ENCODE data around the gene CDS1. TPM values are rescaled to one million over a fixed set of nuclear protein-coding genes. Genes with fewer than 3 reads are reported as not detected.

Gene CDS1
- total and polyA plus RNA-seq, 10 of the 15 experiments (the other 5 are each of a cell fraction or from before 2014, with no cell fraction given), result 0.03 TPM; not detected in 8

DNA sequence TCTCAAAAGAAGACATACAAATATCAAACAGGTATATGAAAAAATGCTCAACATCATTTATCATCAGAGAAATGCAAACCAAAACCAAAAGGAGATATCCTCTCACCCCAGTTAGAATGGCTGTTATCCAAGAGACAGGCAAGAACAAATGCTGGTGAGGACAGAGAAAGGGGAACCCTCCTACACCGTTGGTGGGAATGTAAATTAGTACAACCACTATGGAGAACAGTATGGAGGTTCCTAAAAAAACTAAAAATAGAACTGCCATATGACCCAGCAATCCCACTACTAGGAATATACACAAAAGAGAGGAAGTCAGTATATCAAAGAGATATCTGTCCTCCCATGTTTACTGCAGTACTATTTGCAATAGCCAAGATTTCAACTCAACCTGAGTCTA is 83.5 kb downstream of the CDS1 start:
- ChIA-PET CTCF (no interaction called here), RAD21 (ENCODE audit: unreplicated experiment) (no interaction called here), SMC1A (ENCODE audit: uncharacterized antibody, unreplicated experiment) (no interaction called here), POLR2A (no interaction called here)
- TF ChIP-seq CREM (IDR thresholded peaks at IDR 0.05; ENCODE audit: low read depth) (no peak), PML (IDR thresholded peaks at IDR 0.05; ENCODE audit: low read length) (no peak), POU2F2 (IDR thresholded peaks at IDR 0.05; ENCODE audit: borderline replicate concordance, low read depth, low read length) (no peak), RAD51 (IDR thresholded peaks at IDR 0.05) (no peak), CHD2 (IDR thresholded peaks at IDR 0.05; ENCODE audit: borderline replicate concordance, low read depth, low read length) (no peak), CHD1 (IDR thresholded peaks at IDR 0.05; ENCODE audit: low read depth, low read length) (no peak), CBX3 (IDR thresholded peaks at IDR 0.05; ENCODE audit: borderline replicate concordance, low read depth) (no peak)
- Histone ChIP-seq H3K4me2 (ENCODE audit: control insufficient read depth, insufficient read depth) (no peak overlapping the region), H3K36me3 (ENCODE audit: control insufficient read depth in 2 of 2, insufficient read depth in 2 of 2, low read length in 1 of 2) (no peaks in the 10 kb centered on the region), H3K4me3 (no peak overlapping the region), H3K79me2 (ENCODE audit: control insufficient read depth, insufficient read depth, low read length) (no peaks in the 10 kb centered on the region), H3K9me3 (replicated peaks; ENCODE audit: control insufficient read depth, insufficient read depth, low read length) (no peaks in the 10 kb centered on the region), H3K27me3 (replicated peaks in 1 of 2; ENCODE audit: control insufficient read depth in 2 of 2, insufficient read depth in 2 of 2, low read length in 1 of 2) (no peaks in the 10 kb centered on the region), H3K27ac (ENCODE audit: control insufficient read depth, insufficient read depth) (no peak overlapping the region), H2AFZ (ENCODE audit: control insufficient read depth, low read depth, low read length) (no peak overlapping the region), H3K4me1 (ENCODE audit: control insufficient read depth, insufficient read depth, low read length) (no peaks in the 10 kb centered on the region), H3K9ac (ENCODE audit: control insufficient read depth, insufficient read depth, low read length) (no peak overlapping the region), H4K20me1 (ENCODE audit: control insufficient read depth, insufficient read depth) (no peaks in the 10 kb centered on the region)
- DNase-seq (ENCODE audit: low read depth, low spot score) (no peak), ATAC-seq (no peak), FAIRE-seq (no peak)
- in situ Hi-C loops (cut with MboI) (no loop called here), intact Hi-C loops (cut with micrococcal nuclease; ENCODE audit: unreplicated experiment) (no loop called here)
- no TSS peak for BruUV-seq (replicated peaks)
- WGBS (ENCODE audit: insufficient coverage, insufficient replicate concordance, low lambda C conversion rate, missing lambda C conversion rate), result 0% methylated on average over 1 of the region's 1 CpG

DNA sequence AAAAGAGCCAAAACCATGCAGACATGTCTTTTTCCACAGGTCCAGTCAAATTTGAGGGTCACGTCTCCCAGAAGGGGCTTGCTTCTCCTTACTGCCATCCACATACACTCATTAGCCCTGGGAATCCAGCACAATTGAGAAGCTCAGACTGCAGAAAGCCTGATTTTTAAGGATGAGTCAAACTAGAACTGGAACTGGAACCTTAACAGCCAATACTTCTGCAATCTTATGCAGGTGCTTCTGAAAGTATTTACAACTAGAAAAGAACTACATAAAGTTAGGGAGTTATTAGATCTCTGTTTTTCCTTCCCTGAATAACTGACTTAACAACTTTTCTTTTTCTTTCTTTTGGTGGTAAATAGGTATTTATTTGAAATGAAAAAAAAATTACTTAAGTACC is 86.3 kb downstream of the CDS1 start:
- 0% methylated on average over 1 of the region's 1 CpG for WGBS (ENCODE audit: insufficient coverage, insufficient replicate concordance, low lambda C conversion rate, missing lambda C conversion rate)
- POLR2A ChIA-PET, result no interaction called here
- Histone ChIP-seq H3K4me2 (ENCODE audit: control insufficient read depth, insufficient read depth) (no peak overlapping the region), H3K9me3 (replicated peaks; ENCODE audit: control insufficient read depth, insufficient read depth, low read length) (no peaks in the 10 kb centered on the region), H2AFZ (ENCODE audit: control insufficient read depth, low read depth, low read length) (no peak overlapping the region), H3K27me3 (replicated peaks in 1 of 2; ENCODE audit: control insufficient read depth in 2 of 2, insufficient read depth in 2 of 2, low read length in 1 of 2) (no peaks in the 10 kb centered on the region), H4K20me1 (ENCODE audit: control insufficient read depth, insufficient read depth) (no peaks in the 10 kb centered on the region), H3K4me3 (no peak overlapping the region), H3K9ac (ENCODE audit: control insufficient read depth, insufficient read depth, low read length) (no peak overlapping the region), H3K79me2 (ENCODE audit: control insufficient read depth, insufficient read depth, low read length) (no peaks in the 10 kb centered on the region), H3K27ac (ENCODE audit: control insufficient read depth, insufficient read depth) (no peak overlapping the region), H3K4me1 (ENCODE audit: control insufficient read depth, insufficient read depth, low read length) (no peaks in the 10 kb centered on the region), H3K36me3 (ENCODE audit: control insufficient read depth in 2 of 2, insufficient read depth in 2 of 2, low read length in 1 of 2) (no peaks in the 10 kb centered on the region)
- intact Hi-C loops (cut with micrococcal nuclease; ENCODE audit: unreplicated experiment) (no loop called here), in situ Hi-C loops (cut with MboI) (no loop called here)
- no peak for FAIRE-seq
- BruUV-seq (replicated peaks), result no TSS peak
- no peak for DNase-seq (ENCODE audit: low read depth, low spot score)
- no peak for ATAC-seq
- RAD21 ChIA-PET (ENCODE audit: unreplicated experiment), result interaction anchor here (1.4 kb wide), 1 partner anchor 302 kb away, joined by 3 read pairs; no protein-coding TSS in a partner anchor
- CTCF ChIA-PET, result no interaction called here
- SMC1A ChIA-PET (ENCODE audit: uncharacterized antibody, unreplicated experiment), result no interaction called here
- TF ChIP-seq, protein P1, sequence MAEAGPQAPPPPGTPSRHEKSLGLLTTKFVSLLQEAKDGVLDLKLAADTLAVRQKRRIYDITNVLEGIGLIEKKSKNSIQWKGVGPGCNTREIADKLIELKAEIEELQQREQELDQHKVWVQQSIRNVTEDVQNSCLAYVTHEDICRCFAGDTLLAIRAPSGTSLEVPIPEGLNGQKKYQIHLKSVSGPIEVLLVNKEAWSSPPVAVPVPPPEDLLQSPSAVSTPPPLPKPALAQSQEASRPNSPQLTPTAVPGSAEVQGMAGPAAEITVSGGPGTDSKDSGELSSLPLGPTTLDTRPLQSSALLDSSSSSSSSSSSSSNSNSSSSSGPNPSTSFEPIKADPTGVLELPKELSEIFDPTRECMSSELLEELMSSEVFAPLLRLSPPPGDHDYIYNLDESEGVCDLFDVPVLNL (IDR thresholded peaks at IDR 0.05; ENCODE audit: low read depth, low read length), result no peak
- TF ChIP-seq IKZF2 (IDR thresholded peaks at IDR 0.05), result no peak
- TF ChIP-seq RELA (IDR thresholded peaks at IDR 0.05; ENCODE audit: borderline replicate concordance, partially characterized antibody), result no peak
- no peak for TF ChIP-seq RBBP5 (conservative IDR thresholded peaks at IDR 0.05)
- TF ChIP-seq, protein P2, sequence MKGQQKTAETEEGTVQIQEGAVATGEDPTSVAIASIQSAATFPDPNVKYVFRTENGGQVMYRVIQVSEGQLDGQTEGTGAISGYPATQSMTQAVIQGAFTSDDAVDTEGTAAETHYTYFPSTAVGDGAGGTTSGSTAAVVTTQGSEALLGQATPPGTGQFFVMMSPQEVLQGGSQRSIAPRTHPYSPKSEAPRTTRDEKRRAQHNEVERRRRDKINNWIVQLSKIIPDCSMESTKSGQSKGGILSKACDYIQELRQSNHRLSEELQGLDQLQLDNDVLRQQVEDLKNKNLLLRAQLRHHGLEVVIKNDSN (IDR thresholded peaks at IDR 0.05; ENCODE audit: borderline replicate concordance, extremely low read length, insufficient read depth, low read depth, low read length), result no peak
- TF ChIP-seq CHD2 (IDR thresholded peaks at IDR 0.05; ENCODE audit: borderline replicate concordance, low read depth, low read length), result no peak
- no peak for TF ChIP-seq TCF12 (IDR thresholded peaks at IDR 0.05; ENCODE audit: low read depth, low read length)
